HG03097 (cell line): ENCODE data around the gene RALGAPA2.
"Not testable (repeated sequence)": the region's sequence is repeated elsewhere in the genome, so short reads cannot be mapped to it uniquely, and the experiment has no call there.

ENCODE experiments used
- ATAC-seq: cut with Tn5 transposase; IDR thresholded peaks from one replicate; pipeline ENCODE4 v1.9.1; 2021; ENCODE audit not compliant: unreplicated experiment, low FRiP score

Gene RALGAPA2

DNA sequence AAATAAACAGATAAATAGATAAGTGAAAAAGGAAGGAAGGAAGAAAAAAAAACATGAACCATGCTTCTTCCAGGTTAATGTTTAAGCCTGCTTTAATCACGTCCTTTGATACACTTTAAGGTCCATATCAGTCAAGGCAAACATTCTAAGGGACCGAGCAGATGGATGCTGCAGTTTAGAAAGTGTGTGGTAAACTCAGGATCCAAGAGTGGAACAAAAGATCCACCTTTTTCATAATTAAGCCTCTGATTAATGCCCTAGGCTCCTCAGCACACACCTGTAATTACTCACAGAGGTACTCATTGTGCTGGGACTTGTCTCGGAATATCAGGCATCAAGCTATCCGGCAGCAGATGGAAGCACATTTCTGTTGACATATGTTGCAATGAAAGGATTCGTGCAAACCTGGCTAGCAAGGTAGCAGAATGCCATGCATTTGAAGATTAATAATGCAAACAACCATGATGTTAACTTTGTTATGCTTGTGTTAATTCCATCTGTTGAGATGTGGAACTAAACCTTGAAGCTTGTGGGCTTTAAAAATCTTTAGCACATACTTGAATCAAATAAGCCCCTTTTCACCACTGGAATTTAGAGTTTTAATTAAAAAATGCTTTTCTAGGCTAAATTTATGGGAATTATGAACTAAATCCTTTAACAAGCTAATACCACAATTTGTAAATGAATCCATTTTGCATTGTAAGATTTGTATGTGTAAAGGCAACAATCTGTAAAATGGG is 163.7 kb downstream of the RALGAPA2 start:
- ATAC-seq: no peak

- ATAC-seq: no peak
Measured at GRCh38 chr20:20547876-20548266, 164.6 kb downstream of the RALGAPA2 start.

GRCh38 chr20:20547221-20547875 is 165.1 kb downstream of the RALGAPA2 start:
- ATAC-seq: no peak

DNA sequence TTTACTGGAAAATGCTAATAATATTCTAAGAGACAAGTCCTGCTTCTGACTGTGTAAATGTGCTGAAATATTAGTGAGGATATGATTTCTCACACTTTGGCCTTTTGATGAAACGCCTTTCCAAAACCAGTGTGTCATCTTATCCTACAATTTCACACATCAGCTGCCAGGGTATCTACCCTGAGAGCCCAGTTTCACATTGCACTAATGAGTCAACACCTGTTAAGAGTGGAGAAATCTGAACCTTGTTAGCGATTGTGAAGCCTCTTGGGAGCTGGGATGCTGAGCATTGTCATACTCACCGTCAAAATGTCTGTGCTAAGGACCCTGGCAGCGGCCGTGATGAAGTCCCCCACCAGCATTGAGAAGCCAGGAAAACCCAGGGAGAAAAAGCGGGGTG is 166.0 kb downstream of the RALGAPA2 start:
- no peak for ATAC-seq

- ATAC-seq: not testable (repeated sequence)
Measured at GRCh38 chr20:20543348-20543747, 169.1 kb downstream of the RALGAPA2 start.

- ATAC-seq: no peak
Measured at GRCh38 chr20:20536240-20536933, 176.1 kb downstream of the RALGAPA2 start.

GRCh38 chr20:20535051-20535450 is 177.4 kb downstream of the RALGAPA2 start:
- no peak for ATAC-seq

GRCh38 chr20:20531283-20531682 is 181.2 kb downstream of the RALGAPA2 start:
- no peak for ATAC-seq

GRCh38 chr20:20530428-20531151 is 181.9 kb downstream of the RALGAPA2 start:
- no peak for ATAC-seq

DNA sequence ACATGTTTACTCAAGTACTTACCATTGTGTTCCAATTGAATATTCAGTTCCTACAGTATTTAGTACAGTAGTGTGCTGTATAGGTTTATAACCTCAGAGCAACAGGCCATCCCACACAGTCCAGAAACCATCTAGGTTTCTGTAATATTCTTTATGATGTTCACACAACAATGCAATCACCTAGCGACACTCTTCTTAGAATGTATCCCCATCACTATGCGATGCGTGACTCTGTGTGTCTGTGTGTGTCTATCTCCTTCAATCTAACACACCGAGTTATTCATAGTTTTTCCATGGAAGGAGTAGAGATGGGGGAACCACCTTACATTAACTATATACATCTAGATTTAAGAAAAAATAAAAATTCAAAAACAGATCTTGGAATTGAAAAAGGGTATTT is 182.8 kb downstream of the RALGAPA2 start:
- no peak for ATAC-seq

DNA sequence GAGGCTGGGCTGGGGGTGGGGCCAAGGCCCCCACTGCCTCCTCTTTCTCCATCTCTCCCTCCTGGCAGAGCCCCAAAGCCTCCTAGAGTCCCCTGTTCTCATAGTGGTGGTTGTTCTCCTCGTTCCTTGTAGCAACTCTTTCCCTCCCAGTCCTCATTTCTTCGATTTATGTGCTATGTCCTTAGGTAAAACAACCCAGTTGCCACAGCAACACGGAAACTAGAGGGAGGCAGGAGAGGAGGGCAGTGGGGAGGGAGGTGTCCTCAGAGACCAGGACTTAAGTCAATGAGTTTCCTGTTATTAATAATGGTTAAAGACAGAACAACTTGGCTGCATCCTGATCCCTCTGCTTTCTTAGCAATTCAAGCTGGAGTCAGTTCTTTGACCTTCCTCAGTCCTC is 183.6 kb downstream of the RALGAPA2 start:
- no peak for ATAC-seq

DNA sequence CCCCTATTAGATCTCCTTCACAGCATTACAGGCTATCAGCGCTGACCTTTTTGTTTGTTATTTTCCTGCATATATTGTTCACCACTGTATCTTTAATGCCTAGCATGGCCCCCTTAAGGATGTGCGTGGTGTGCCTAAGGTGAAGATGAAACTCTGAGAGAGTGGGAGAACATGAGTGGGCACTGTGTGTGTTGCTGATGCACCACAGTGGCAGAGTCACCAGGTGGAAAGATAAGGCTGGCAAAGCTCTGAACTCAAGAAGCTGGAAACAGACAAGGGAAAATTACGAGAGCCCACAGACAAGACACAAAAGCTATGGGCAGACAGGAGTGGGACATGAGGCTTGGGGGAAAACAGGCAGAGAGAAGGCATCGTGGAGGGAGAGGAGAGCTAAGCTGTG is 184.8 kb downstream of the RALGAPA2 start:
- no peak for ATAC-seq

GRCh38 chr20:20525756-20526155 is 186.7 kb downstream of the RALGAPA2 start:
- ATAC-seq: no peak

DNA sequence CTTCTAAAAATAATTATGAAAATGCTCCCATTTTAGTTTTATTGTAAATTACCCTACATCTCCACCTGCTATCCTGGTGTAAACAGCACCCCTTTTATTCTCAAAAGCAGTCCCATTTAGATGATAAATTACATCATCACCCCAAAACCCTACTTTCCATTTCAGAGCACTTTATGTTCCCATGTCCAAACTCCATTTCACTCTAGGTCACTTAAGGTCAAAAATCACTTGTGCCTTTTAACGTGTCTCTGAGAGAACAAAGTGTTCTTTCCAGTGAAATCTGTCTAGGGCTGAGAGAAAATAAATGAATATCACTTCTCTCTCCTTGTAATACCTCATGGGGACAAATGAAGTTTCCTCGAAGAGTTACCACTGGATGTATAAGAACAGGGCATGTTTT is 187.2 kb downstream of the RALGAPA2 start:
- ATAC-seq: no peak

DNA sequence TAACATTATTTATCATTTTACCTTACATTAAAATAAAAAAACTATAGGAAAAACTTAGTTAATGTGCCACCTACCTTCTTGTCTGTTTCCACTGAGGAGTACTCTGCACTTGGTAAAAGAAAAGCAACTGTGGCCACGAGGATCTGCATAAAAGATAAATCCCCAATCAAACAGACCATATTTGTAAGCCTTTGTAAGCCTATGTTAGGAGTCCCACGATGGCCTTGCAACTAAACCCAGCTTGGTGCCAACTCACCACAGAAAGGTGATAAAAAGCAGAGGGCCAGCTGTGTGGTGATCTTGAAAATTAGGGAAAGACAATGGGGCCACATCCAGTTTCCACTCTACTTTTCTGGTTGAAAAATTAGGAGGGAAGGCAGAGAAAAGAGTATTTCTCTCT is 187.7 kb downstream of the RALGAPA2 start:
- ATAC-seq: no peak

- ATAC-seq: no peak
Measured at GRCh38 chr20:20521736-20522135, 190.7 kb downstream of the RALGAPA2 start.

- ATAC-seq: no peak
Measured at GRCh38 chr20:20520776-20521175, 191.7 kb downstream of the RALGAPA2 start.

- ATAC-seq: no peak
Measured at GRCh38 chr20:20519269-20519668, 193.2 kb downstream of the RALGAPA2 start.

DNA sequence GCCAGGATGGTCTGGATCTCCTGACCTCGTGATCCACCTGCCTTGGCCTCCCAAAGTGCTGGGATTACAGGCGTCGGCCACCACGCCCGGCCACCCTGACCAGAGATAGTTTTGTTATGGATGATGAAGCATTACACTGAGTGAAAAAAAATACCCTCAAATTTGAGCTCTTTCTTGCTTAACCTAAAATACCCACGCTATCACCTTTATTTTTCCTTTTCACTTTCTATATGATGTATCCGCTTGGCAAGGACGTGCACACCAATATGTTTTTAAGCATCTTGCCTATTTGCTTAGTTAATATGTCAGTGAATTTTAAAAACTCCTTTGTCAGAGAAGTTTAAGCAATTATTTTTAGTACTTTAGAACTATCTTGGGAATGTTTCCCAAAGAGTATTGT is 194.2 kb downstream of the RALGAPA2 start:
- no peak for ATAC-seq

- ATAC-seq: no peak
Measured at GRCh38 chr20:20517296-20517695, 195.1 kb downstream of the RALGAPA2 start.

DNA sequence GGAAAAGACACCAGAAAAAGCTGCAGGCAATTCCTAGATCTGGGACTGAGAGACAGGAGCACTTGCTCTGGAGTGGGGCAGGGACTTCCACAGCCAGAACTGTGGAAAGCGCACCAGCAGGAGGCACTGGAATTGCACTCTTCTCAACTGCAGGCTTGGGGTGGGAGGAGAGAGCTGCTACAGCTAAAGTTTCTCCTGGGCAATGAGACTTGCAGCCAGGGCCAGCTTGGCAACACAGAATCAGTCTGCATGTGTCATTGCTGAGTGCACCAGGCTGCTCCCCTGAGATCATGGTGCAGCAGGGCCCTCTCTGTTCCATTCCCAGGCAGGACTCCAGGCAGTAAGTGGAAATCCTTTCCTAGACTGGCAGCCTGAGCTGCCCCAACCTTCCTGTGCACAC is 198.7 kb downstream of the RALGAPA2 start:
- ATAC-seq: no peak
